Embryonic facial prominence (tissue), 1 donor: Measurements from ENCODE around the gene FBXO30.

ENCODE experiments used
- DNase-seq: peaks from one replicate; pipeline ENCODE4 v3.0.0-alpha.2; 2016; ENCODE audit errors: extremely low spot score

Gene FBXO30

GRCh38 chr6:145755682-145756081, 58.9 kb downstream of the FBXO30 start:
- no peak for DNase-seq

- no peak for DNase-seq
Measured at GRCh38 chr6:145752638-145753037, 62.0 kb downstream of the FBXO30 start.

DNA sequence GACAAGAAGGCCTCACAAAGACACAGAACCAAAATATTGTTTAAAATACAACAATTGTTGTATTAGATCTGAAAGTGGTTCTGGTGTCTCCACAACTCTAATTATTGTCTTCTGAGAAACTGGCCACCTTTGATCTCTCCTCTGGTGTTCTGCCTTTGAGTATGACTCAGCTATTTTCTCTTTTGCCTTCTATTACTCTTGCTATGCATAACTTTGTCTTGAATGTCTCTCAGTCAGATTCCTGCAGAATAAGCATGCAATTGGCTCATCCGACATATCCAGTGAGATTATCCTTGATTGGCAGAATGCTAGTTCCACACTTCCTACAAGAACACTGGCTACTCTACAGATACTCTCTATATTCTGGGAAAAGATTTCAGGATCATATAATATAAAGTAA, 65.0 kb downstream of the FBXO30 start:
- DNase-seq = no peak

DNA sequence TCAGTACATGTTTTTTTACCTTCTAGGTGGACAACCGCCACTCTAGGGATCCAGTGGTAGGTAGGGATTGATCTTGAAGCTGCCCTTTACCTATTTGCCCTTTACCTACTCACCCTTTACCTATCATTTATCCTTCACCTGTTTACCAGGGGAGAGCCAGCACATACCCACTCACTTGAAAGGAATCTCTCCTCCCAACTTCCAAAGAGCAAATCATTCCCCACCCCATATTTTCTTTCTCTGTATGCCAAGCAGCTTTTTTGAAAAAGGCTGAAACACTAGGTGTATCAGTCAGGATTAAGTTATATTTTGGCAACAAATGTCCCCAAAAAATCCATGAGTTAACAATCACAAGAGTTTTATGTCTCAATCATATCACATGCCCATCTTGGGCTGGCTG, 68.7 kb downstream of the FBXO30 start:
- no peak for DNase-seq

- no peak for DNase-seq
Measured at GRCh38 chr6:145744619-145745018, 70.0 kb downstream of the FBXO30 start.
